Right lobe of liver (tissue), 6 donors: ENCODE data around the gene MEF2A. TPM values are rescaled to one million over a fixed set of nuclear protein-coding genes. Genes with fewer than 3 reads are reported as not detected.

Source experiments
- ATAC-seq, 4 donors: fragments of 200-7000 bp; cut with Tn5 transposase; one replicate each; pipeline ENCODE4 v1.9.1; 2020; ENCODE audit warnings: mild to moderate bottlenecking in 4 of 4, moderate library complexity in 4 of 4
- DNase-seq, 3 donors: peaks; one replicate each; pipeline ENCODE4 v3.0.0-alpha.2; 2020
- H3K27ac ChIP-seq, 3 donors: fragments of 200-600 bp; one replicate each; pipeline ENCODE4 v1.8.0; 2022
- H3K27me3 ChIP-seq, 2 donors: fragments of 200-600 bp; one replicate each; pipeline ENCODE4 v1.8.0; 2022
- H3K36me3 ChIP-seq, 4 donors: fragments of 200-600 bp; sonication (generic) in 1 of 4; one replicate each; pipeline versions ENCODE4 v1.5.1 to v1.8.0; 2017 to 2022; ENCODE audit warnings: control low read depth in 1 of 4
- H3K4me1 ChIP-seq, 4 donors: fragments of 200-600 bp; sonication (generic) in 1 of 4; one replicate each; pipeline versions ENCODE4 v1.5.1 to v1.8.0; 2017 to 2022; ENCODE audit warnings: control low read depth in 1 of 4
- H3K4me3 ChIP-seq, 3 donors: fragments of 200-600 bp; one replicate each; pipeline ENCODE4 v1.8.0; 2022
- H3K9me3 ChIP-seq, 4 donors: fragments of 200-600 bp; sonication (generic) in 1 of 4; one replicate each; pipeline versions ENCODE4 v1.5.1 to v1.8.0; 2017 to 2022; ENCODE audit warnings: control low read depth in 1 of 4
- POLR2A ChIP-seq: fragments of 450-650 bp; IDR thresholded peaks from one replicate; pipeline ENCODE4 v1.6.1; 2017; ENCODE audit warnings: antibody characterized with exemption, mild to moderate bottlenecking
- WGBS: methylation state at CpG from one replicate; pipeline ENCODE4 v1.1.6; 2018; ENCODE audit warnings: low coverage, low lambda C conversion rate; ENCODE audit not compliant: insufficient coverage; ENCODE audit errors: missing lambda C conversion rate; 5-methylcytosine and 5-hydroxymethylcytosine counted together
- intact Hi-C, 2 donors: fragments of 100-400 bp; cut with DNase I; formaldehyde crosslinking; loops; one replicate each; pipeline versions ENCODE4 v1.11.2 to v1.14.1; 2022
- total RNA-seq, 6 experiments: library from RNA; depleted of rRNA in 2 of 6; stranded (reverse); fragments of >200 nt in 2 of 6; fragmentation: NEBNext Ultra II Directional in 3 of 6; extraction: Animal tissue kit (Norgen Biotek cat#: 25700) in 3 of 6; gene quantifications; one replicate each; pipeline versions ENCODE4 v1.1.0 to v1.2.4, GENCODE V29; 2016 to 2023
- TF ChIP-seq, protein P1 (sequence below), 4 donors: fragments of 200-600 bp in 3 of 4; fragments of 450-650 bp in 1 of 4; IDR thresholded peaks; one replicate each; pipeline versions ENCODE4 v1.5.1 to v1.8.0; 2016 to 2022; ENCODE audit warnings: antibody characterized with exemption in 4 of 4, mild to moderate bottlenecking in 2 of 4
- donor health status: DM: no; HTN: yes; CAD: no.
- donor health status: DM: no; HTN: no; CAD: no.
- donor health status: DM: no; HTN: no; CAD: no.
- donor health status: DM: no; HTN: yes; CAD: no.
- donor health status: DM: no; HTN: yes; CAD: no.

MEF2A gene
- total RNA-seq, 6 experiments from 2014 or later: 20.1 to 35.5 (median 25.4) TPM

DNA sequence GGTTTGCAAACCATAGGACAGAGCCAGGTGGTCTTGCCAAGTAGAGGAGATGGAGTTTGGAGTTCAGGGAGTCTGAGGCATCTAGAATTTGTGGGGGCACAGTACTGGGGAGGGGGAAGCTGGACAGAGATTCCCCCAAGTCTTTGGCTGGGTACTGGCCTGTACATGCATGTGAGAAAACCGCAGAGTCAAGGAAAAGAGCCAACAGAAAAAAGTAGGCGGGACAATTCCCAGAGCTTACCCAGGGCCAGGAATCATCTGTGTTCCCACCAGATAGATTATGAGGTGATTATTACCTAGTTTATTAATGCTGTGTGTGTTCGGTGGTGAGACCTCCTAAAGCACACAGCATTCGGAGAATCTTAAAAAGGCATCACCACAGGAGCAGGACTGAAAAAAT, 156.1 kb downstream of the MEF2A start:
- Histone ChIP-seq H3K27ac (no peak overlapping the region), H3K4me3 (no peak overlapping the region), H3K36me3 (no peaks in the 10 kb centered on the region), H3K9me3 (no peaks in the 10 kb centered on the region), H3K4me1 (no peaks in the 10 kb centered on the region), H3K27me3 (no peaks in the 10 kb centered on the region)
- TF ChIP-seq POLR2A: no peak
- TF ChIP-seq, protein P1, sequence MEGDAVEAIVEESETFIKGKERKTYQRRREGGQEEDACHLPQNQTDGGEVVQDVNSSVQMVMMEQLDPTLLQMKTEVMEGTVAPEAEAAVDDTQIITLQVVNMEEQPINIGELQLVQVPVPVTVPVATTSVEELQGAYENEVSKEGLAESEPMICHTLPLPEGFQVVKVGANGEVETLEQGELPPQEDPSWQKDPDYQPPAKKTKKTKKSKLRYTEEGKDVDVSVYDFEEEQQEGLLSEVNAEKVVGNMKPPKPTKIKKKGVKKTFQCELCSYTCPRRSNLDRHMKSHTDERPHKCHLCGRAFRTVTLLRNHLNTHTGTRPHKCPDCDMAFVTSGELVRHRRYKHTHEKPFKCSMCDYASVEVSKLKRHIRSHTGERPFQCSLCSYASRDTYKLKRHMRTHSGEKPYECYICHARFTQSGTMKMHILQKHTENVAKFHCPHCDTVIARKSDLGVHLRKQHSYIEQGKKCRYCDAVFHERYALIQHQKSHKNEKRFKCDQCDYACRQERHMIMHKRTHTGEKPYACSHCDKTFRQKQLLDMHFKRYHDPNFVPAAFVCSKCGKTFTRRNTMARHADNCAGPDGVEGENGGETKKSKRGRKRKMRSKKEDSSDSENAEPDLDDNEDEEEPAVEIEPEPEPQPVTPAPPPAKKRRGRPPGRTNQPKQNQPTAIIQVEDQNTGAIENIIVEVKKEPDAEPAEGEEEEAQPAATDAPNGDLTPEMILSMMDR (IDR thresholded peaks at IDR 0.05): no peak
- ATAC-seq: no peak
- DNase-seq: no peak
- intact Hi-C loops: no loop called here
- 94% methylated on average over 2 of the region's 4 CpGs for WGBS

DNA sequence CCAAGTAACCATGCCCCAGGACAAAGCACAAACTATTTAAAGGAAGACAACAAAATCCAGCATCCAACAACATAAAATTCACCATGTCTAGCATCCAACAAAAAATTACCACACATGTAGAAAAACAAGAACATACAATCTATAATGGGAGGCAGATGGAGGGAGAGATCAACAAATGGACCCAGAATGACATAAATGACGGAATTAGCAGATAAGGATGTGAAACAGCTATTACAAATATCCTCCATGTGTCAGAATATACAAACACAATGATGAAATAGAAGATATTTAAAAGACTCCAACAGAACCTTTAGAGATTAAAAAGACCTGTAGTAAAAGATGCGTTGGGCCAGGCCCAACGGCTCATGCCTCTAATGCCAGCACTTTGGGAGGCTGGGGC, 156.6 kb downstream of the MEF2A start:
- Histone ChIP-seq H3K27me3 (no peaks in the 10 kb centered on the region), H3K36me3 (no peaks in the 10 kb centered on the region), H3K4me3 (no peak overlapping the region), H3K4me1 (no peaks in the 10 kb centered on the region), H3K27ac (no peak overlapping the region), H3K9me3 (no peaks in the 10 kb centered on the region)
- no peak for DNase-seq
- intact Hi-C loops: no loop called here
- TF ChIP-seq, protein P1 (IDR thresholded peaks at IDR 0.05): no peak
- 95% methylated on average over 3 of the region's 3 CpGs for WGBS
- no peak for ATAC-seq

DNA sequence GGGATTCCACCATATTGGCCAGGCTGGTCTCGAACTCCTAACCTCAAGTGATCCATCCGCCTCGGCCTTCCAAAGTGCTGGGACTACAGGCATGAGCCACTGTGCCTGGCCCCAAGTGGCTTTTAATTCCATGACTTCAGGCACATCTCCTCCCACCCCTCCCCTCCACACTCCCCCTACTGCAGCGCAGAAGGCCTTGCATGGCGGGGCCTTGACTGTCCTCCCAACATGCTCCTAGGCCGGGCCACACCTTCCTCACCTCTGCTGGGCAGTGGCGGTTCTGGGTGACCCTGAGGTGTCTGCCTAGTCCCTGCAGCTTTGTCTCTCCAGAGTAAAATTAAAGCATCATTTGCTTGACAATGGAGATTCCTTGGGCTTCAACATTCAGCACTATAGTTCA, 160.5 kb downstream of the MEF2A start:
- DNase-seq: no peak
- no peak for ATAC-seq
- peaks cover 0 to 8% (median 2%) of the 10 kb centered on the region in 4 donors for H3K4me1 ChIP-seq
- no peak overlapping the region for H3K4me3 ChIP-seq
- no peaks in the 10 kb centered on the region for H3K27me3 ChIP-seq
- intact Hi-C loops: no loop called here
- no peak overlapping the region for H3K27ac ChIP-seq
- TF ChIP-seq, protein P1 (IDR thresholded peaks at IDR 0.05): no peak
- no peak for TF ChIP-seq POLR2A
- WGBS: 81% methylated on average over 6 of the region's 7 CpGs
- no peaks in the 10 kb centered on the region for H3K9me3 ChIP-seq
- H3K36me3 ChIP-seq: peaks cover 0 to 5% (median 0%) of the 10 kb centered on the region in 4 donors

DNA sequence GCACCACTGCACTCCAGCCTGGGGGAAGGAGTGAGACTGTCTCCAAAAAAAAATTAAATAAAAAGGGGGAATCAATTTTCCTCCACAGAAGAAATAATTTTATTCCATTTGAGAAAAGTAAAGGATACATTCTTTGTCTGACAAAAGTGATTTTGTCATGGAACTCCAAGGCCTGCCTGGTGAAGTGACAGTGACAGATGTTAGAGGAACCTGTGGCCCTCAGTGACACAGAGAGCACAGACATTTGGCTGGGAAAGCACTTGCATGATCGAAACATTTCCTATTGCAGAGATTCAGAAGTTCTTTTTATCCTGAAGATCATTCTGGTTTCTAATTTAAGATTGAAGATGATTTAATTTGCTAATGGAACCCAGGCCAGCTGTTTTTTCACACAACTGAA, 161.5 kb downstream of the MEF2A start:
- ATAC-seq (no peak), DNase-seq (no peak)
- Histone ChIP-seq H3K27ac (no peak overlapping the region), H3K9me3 (no peaks in the 10 kb centered on the region), H3K36me3 (peaks cover 0 to 5% (median 0%) of the 10 kb centered on the region in 4 donors), H3K27me3 (no peaks in the 10 kb centered on the region), H3K4me3 (no peak overlapping the region), H3K4me1 (peaks cover 0 to 14% (median 2%) of the 10 kb centered on the region in 4 donors)
- 73% methylated on average over 1 of the region's 1 CpG for WGBS
- no peak for TF ChIP-seq POLR2A
- TF ChIP-seq, protein P1 (IDR thresholded peaks at IDR 0.05): no peak
- intact Hi-C loops: no loop called here

DNA sequence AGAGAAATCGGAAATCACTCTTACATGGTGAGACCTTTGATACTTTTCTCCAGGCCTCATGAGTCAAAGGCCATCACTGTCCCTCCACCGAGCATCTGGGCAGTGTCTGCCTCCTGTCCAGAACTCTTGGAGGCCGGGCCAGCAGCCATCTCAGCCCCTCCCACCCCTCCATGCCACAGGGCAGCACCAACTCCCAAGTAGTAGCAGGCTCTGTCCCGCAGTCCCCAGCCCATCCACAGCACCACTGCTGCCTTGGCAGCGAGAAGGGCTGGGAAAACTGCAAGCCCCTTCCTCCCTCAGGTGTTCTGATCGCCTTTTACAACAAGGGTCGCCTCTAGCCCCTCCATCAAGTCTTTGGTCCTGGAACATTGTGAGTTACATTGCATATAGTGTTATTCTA, 161.9 kb downstream of the MEF2A start:
- H3K27me3 ChIP-seq: no peaks in the 10 kb centered on the region
- H3K36me3 ChIP-seq: peaks cover 0 to 5% (median 0%) of the 10 kb centered on the region in 4 donors
- WGBS: 64% methylated on average over 4 of the region's 7 CpGs
- no peak overlapping the region for H3K27ac ChIP-seq
- DNase-seq: no peak
- peaks cover 0 to 14% (median 2%) of the 10 kb centered on the region in 4 donors for H3K4me1 ChIP-seq
- H3K9me3 ChIP-seq: no peaks in the 10 kb centered on the region
- no peak overlapping the region for H3K4me3 ChIP-seq
- TF ChIP-seq POLR2A: no peak
- TF ChIP-seq, protein P1 (IDR thresholded peaks at IDR 0.05): no peak
- intact Hi-C loops: no loop called here
- ATAC-seq: no peak
